Adrenal gland (tissue), 12 donors: ENCODE results near the gene TNS3. TPM values are rescaled to one million over a fixed set of nuclear protein-coding genes. Genes with fewer than 3 reads are reported as not detected.

Source experiments
- DNase-seq, 7 donors: peaks; one replicate each; pipeline ENCODE4 v3.0.0-alpha.2; 2019 to 2020
- H3K27ac ChIP-seq, 5 donors: fragments of 200-600 bp; sonication (generic) in 4 of 5; 1 replicate in 3 of 5; 2 replicates in 2 of 5; pipeline versions ENCODE4 v1.5.1 to v1.8.0; 2016 to 2020; ENCODE audit warnings: mild to moderate bottlenecking in 1 of 5
- H3K27me3 ChIP-seq: fragments of 200-600 bp; 2 replicates; pipeline ENCODE4 v1.8.0; 2021
- H3K36me3 ChIP-seq, 2 donors: fragments of 200-600 bp; replicated peaks in 1 of 2; 1 replicate in 1 of 2; 2 replicates in 1 of 2; pipeline versions ENCODE4 v1.5.1 to v1.8.0; 2018 to 2022
- H3K4me1 ChIP-seq, 2 donors: fragments of 200-600 bp; replicated peaks in 1 of 2; 1 replicate in 1 of 2; 2 replicates in 1 of 2; pipeline versions ENCODE4 v1.5.1 to v1.8.0; 2018 to 2021
- H3K4me3 ChIP-seq, 4 donors: fragments of 200-600 bp; sonication (generic) in 3 of 4; one replicate each; pipeline ENCODE4 v1.5.1; 2016 to 2018
- H3K9me3 ChIP-seq, 3 donors: fragments of 200-600 bp; sonication (generic) in 1 of 3; replicated peaks in 1 of 3; 1 replicate in 2 of 3; 2 replicates in 1 of 3; pipeline versions ENCODE4 v1.5.1 to v1.8.0; 2016 to 2021
- CTCF ChIP-seq, 6 experiments: fragments of 450-650 bp in 4 of 6; fragments of 200-600 bp in 2 of 6; sonication (generic) in 1 of 6; IDR thresholded peaks; 1 replicate in 5 of 6; 2 replicates in 1 of 6; pipeline versions ENCODE4 v1.5.1 to v1.8.0; 2016 to 2021; ENCODE audit warnings: antibody characterized with exemption in 6 of 6, mild to moderate bottlenecking in 2 of 6, moderate library complexity in 1 of 6
- POLR2A ChIP-seq, 2 donors: fragments of 450-650 bp; IDR thresholded peaks; one replicate each; pipeline ENCODE4 v1.6.1; 2017; ENCODE audit warnings: antibody characterized with exemption in 2 of 2, mild to moderate bottlenecking in 2 of 2, moderate library complexity in 1 of 2
- WGBS, 4 donors: extraction: QIAGEN DNeasy Blood & Tissue Kit in 2 of 4; methylation state at CpG; one replicate each; pipeline versions ENCODE4 v1.1.5 to v1.1.7; 2013 to 2017; 5-methylcytosine and 5-hydroxymethylcytosine counted together
- intact Hi-C, 2 donors: fragments of 100-400 bp; cut with DNase I; formaldehyde crosslinking; loops; one replicate each; pipeline versions ENCODE4 v1.14.1 to v1.15.0; 2022 to 2023
- polyA plus RNA-seq, 3 donors: library from polyadenylated mRNA; stranded (reverse); fragments of 200-250 nt in 2 of 3; fragments of 350-450 nt in 1 of 3; fragmentation: Illumina TruSeq in 1 of 3; extraction: RNeasy Lipid Tissue Mini Kit (QIAGEN cat#74804) in 1 of 3; gene quantifications; one replicate each; pipeline ENCODE4 v1.2.3, GENCODE V29; 2013 to 2014
- total RNA-seq, 9 donors: library from RNA; depleted of rRNA in 4 of 9; stranded (reverse); fragments of >200 nt in 4 of 9; fragments of 120-200 nt in 1 of 9; fragmentation: NEBNext Ultra II Directional in 1 of 9; extraction: Animal tissue kit (Norgen Biotek cat#: 25700) in 1 of 9; gene quantifications; one replicate each; pipeline versions ENCODE4 v1.1.0 to v1.2.4, GENCODE V29; 2013 to 2023
- donor health status: healthy with polysubstance abuse.
- donor health status: Bipolar disorder and iron deficiency.
- donor health status: DM: yes; HTN: yes; CAD: no.
- donor health status: DM: no; HTN: no; CAD: no.
- donor health status: DM: no; HTN: no; CAD: no.
- donor health status: DM: yes; HTN: yes; CAD: no.

Gene TNS3
- total and polyA plus RNA-seq, 12 donors = 21.0 to 188 (median 99.8) TPM

DNA sequence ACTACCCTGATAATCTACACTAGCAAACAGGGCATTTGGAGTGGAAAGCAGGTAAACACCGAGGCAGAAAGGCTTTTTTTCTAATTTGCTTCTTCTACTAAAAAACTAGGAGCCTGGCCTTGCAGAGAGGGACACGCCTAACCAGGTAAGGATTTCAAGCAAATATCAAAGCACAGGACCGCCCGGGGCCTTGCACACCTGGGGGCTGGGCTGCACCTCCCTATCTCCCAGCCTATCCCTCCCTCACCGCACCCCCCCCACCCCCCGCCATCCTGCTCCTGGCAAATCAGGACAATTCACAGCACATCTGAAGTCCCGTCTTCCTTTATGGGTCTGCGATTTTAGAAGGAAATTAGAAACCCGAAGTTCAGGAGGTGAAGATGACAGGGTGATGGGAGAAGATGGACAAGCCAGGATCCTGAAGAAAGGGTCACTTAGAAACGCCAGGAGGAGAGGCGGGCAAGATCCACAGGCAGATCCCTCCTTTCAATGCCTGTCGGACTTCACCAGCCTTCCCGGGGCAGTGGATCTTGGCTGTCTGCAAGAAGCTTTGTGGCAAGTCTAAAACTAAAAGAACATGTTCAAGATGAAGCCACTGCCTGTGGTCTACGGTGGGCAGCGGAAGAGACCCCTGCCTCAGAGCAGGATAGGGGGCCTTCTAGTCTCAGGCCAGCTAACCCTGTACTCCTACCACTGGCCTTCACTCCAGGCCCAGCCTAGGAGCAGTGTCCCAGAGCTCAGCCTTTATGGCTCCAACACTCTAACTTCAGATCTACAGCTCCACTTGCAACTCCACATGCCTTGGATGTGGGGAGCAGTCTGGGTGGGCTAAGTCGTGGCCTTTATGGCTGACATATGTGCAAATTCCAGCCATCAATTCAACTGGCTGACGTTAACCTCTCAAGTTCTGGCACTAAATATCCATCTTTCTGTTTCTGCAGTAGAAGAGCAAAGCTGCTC, 43.9 kb downstream of the TNS3 start:
- Histone ChIP-seq H3K36me3 (no peaks in the 10 kb centered on the region), H3K4me1 (peaks cover 6 to 60% of the 10 kb centered on the region in 2 donors), H3K27me3 (no peaks in the 10 kb centered on the region), H3K27ac (peak overlapping the region in 3 of 5 donors; percentile 43 to 75 (median 66)), H3K9me3 (no peaks in the 10 kb centered on the region), H3K4me3 (peak overlapping the region in 2 of 4 donors; percentile 17 to 71)
- no peak for DNase-seq
- TF ChIP-seq POLR2A (IDR thresholded peaks at IDR 0.05) = no peak
- TF ChIP-seq CTCF (IDR thresholded peaks at IDR 0.05) = no peak
- intact Hi-C loops = no loop called here
- WGBS, 4 donors = 59 to 80% (median 75%) methylated on average over 14 to 17 of the region's 17 CpGs

DNA sequence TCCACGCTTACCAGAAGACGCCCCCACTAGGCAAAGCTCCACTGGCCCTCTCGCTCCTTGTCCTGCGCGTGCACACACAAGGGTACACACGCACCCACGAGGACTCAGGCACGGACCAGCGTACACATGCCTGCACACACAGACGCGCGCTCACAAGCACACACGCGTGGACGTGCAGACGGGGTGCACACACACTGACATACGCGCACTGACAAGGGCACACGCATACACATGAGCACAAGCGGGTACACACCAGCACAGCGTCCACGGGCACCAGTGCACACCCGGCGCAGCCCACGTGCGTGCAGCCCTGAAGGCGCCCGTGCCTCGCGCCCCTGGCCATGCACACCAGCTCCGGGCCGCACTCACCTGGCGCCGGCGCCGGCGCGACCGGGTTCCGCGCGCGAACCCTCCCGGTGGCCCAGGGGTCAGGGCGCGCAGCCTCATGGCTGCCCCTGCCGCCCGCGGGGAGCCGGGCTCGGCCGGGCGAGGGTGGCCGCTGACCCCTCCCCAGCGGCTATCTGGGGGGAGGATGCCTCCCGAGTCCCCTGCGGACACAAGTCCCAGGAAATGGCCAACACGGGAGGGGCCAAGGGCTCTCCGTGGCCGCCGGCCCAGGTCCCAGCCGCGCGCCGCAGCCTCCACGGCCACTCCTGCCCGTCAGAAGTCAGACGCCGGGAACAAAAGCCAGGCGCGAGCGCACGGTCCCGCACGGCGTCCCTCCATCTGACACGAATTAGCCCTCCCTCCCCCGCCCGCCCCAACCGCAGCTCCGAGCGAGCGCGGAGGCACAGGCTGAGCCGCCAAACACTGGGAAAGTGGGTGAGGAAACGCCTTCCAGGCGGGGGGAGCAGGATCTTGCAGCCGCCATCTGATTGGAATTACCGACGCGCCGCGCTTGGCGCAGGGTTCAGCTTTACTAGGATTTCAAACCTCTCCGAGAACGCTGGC, 45.0 kb downstream of the TNS3 start:
- WGBS, 4 donors = 33 to 50% (median 41%) methylated on average over 20 to 96 of the region's 96 CpGs
- H3K27ac ChIP-seq = peak overlapping the region in 2 of 5 donors; percentile 43 to 75
- peak overlapping the region in 2 of 4 donors; percentile 17 to 71 for H3K4me3 ChIP-seq
- intact Hi-C loops = no loop called here
- TF ChIP-seq CTCF (IDR thresholded peaks at IDR 0.05) (no peak), POLR2A (IDR thresholded peaks at IDR 0.05) (no peak)
- H3K4me1 ChIP-seq = peaks cover 6 to 59% of the 10 kb centered on the region in 2 donors
- DNase-seq = peak in 5 of 7 donors; percentile 48 to 78 (median 59)
- no peaks in the 10 kb centered on the region for H3K27me3 ChIP-seq
- no peaks in the 10 kb centered on the region for H3K9me3 ChIP-seq
- H3K36me3 ChIP-seq = no peaks in the 10 kb centered on the region

- TF ChIP-seq POLR2A (IDR thresholded peaks at IDR 0.05) (no peak), CTCF (IDR thresholded peaks at IDR 0.05) (no peak)
- intact Hi-C loops = no loop called here
- WGBS, 4 donors = 76 to 82% (median 81%) methylated on average over 21 to 23 of the region's 23 CpGs
- H3K9me3 ChIP-seq = no peaks in the 10 kb centered on the region
- H3K36me3 ChIP-seq = no peaks in the 10 kb centered on the region
- no peaks in the 10 kb centered on the region for H3K27me3 ChIP-seq
- DNase-seq = no peak
- H3K27ac ChIP-seq = peak overlapping the region in 3 of 5 donors; percentile 34 to 75 (median 43)
- peaks cover 6 to 50% of the 10 kb centered on the region in 2 donors for H3K4me1 ChIP-seq
- no peak overlapping the region for H3K4me3 ChIP-seq
These were observed 45.9 kb downstream of the TNS3 start for GRCh38 chr7:47535704-47536628.
